ENCODE results near the gene GBA3.

The GBA3 gene

GRCh38 chr4:22712529-22712928, 19.8 kb downstream of the GBA3 start:
- no peak overlapping the region for H3K9ac ChIP-seq
- H3K4me3 ChIP-seq, result no peak overlapping the region
- no peaks in the 10 kb centered on the region for H3K4me1 ChIP-seq
- no peak overlapping the region for H3K27ac ChIP-seq
- H3K36me3 ChIP-seq, result no peaks in the 10 kb centered on the region
- H3K4me2 ChIP-seq, result no peak overlapping the region
- H4K20me1 ChIP-seq, result no peaks in the 10 kb centered on the region
- H3K9me3 ChIP-seq (replicated peaks in 1 of 11), result no peaks in the 10 kb centered on the region
- H3K27me3 ChIP-seq, result no peaks in the 10 kb centered on the region
- TF ChIP-seq Cebpa-rat (IDR thresholded peaks at IDR 0.05), result no peak

- no peak overlapping the region for H3K4me3 ChIP-seq
- no peak overlapping the region for H3K4me2 ChIP-seq
- no peaks in the 10 kb centered on the region for H3K27me3 ChIP-seq
- no peak for TF ChIP-seq Cebpa-rat (IDR thresholded peaks at IDR 0.05)
- H3K4me1 ChIP-seq, result no peaks in the 10 kb centered on the region
- H3K27ac ChIP-seq, result no peak overlapping the region
- no peaks in the 10 kb centered on the region for H4K20me1 ChIP-seq
- H3K36me3 ChIP-seq, result no peaks in the 10 kb centered on the region
- no peaks in the 10 kb centered on the region for H3K9me3 ChIP-seq (replicated peaks in 1 of 11)
- H3K9ac ChIP-seq, result no peak overlapping the region
Observed at GRCh38 chr4:22713841-22714240, 21.1 kb downstream of the GBA3 start.

- Histone ChIP-seq H3K27ac (no peak overlapping the region), H3K27me3 (no peaks in the 10 kb centered on the region), H3K4me1 (no peaks in the 10 kb centered on the region), H4K20me1 (no peaks in the 10 kb centered on the region), H3K9me3 (replicated peaks in 1 of 11) (no peaks in the 10 kb centered on the region), H3K4me3 (no peak overlapping the region), H3K4me2 (no peak overlapping the region), H3K9ac (no peak overlapping the region), H3K36me3 (no peaks in the 10 kb centered on the region)
- no peak for TF ChIP-seq Cebpa-rat (IDR thresholded peaks at IDR 0.05)
Observed at GRCh38 chr4:22719218-22719617, 26.5 kb downstream of the GBA3 start.

- no peaks in the 10 kb centered on the region for H3K4me1 ChIP-seq
- H3K27ac ChIP-seq, result no peak overlapping the region
- no peak overlapping the region for H3K4me3 ChIP-seq
- no peaks in the 10 kb centered on the region for H3K9me3 ChIP-seq (replicated peaks in 1 of 11)
- no peak overlapping the region for H3K9ac ChIP-seq
- no peaks in the 10 kb centered on the region for H4K20me1 ChIP-seq
- TF ChIP-seq Cebpa-rat (IDR thresholded peaks at IDR 0.05), result no peak
- no peaks in the 10 kb centered on the region for H3K36me3 ChIP-seq
- H3K27me3 ChIP-seq, result no peaks in the 10 kb centered on the region
- H3K4me2 ChIP-seq, result no peak overlapping the region
Observed at GRCh38 chr4:22720091-22720490, 27.4 kb downstream of the GBA3 start.

- H3K4me1 ChIP-seq, result no peaks in the 10 kb centered on the region
- no peak overlapping the region for H3K4me3 ChIP-seq
- no peaks in the 10 kb centered on the region for H4K20me1 ChIP-seq
- no peak for TF ChIP-seq Cebpa-rat (IDR thresholded peaks at IDR 0.05)
- H3K9me3 ChIP-seq (replicated peaks in 1 of 11), result no peaks in the 10 kb centered on the region
- H3K9ac ChIP-seq, result no peak overlapping the region
- H3K36me3 ChIP-seq, result no peaks in the 10 kb centered on the region
- H3K27ac ChIP-seq, result no peak overlapping the region
- no peaks in the 10 kb centered on the region for H3K27me3 ChIP-seq
- no peak overlapping the region for H3K4me2 ChIP-seq
Observed at GRCh38 chr4:22721204-22721603, 28.5 kb downstream of the GBA3 start.

GRCh38 chr4:22730021-22730420, 37.3 kb downstream of the GBA3 start:
- no peaks in the 10 kb centered on the region for H3K36me3 ChIP-seq
- no peaks in the 10 kb centered on the region for H4K20me1 ChIP-seq
- no peak overlapping the region for H3K4me2 ChIP-seq
- H3K4me3 ChIP-seq, result no peak overlapping the region
- no peaks in the 10 kb centered on the region for H3K27me3 ChIP-seq
- no peaks in the 10 kb centered on the region for H3K9me3 ChIP-seq (replicated peaks in 1 of 11)
- no peak overlapping the region for H3K9ac ChIP-seq
- TF ChIP-seq Cebpa-rat (IDR thresholded peaks at IDR 0.05), result no peak
- H3K27ac ChIP-seq, result no peak overlapping the region
- H3K4me1 ChIP-seq, result no peaks in the 10 kb centered on the region

GRCh38 chr4:22733816-22734215, 41.1 kb downstream of the GBA3 start:
- H3K9me3 ChIP-seq (replicated peaks in 1 of 11), result no peaks in the 10 kb centered on the region
- no peaks in the 10 kb centered on the region for H4K20me1 ChIP-seq
- H3K4me1 ChIP-seq, result no peaks in the 10 kb centered on the region
- H3K4me2 ChIP-seq, result no peak overlapping the region
- H3K27me3 ChIP-seq, result no peaks in the 10 kb centered on the region
- no peak overlapping the region for H3K27ac ChIP-seq
- no peak for TF ChIP-seq Cebpa-rat (IDR thresholded peaks at IDR 0.05)
- H3K4me3 ChIP-seq, result no peak overlapping the region
- no peaks in the 10 kb centered on the region for H3K36me3 ChIP-seq
- no peak overlapping the region for H3K9ac ChIP-seq

- Histone ChIP-seq H3K4me2 (no peak overlapping the region), H3K9ac (no peak overlapping the region), H3K4me3 (no peak overlapping the region), H3K9me3 (replicated peaks in 1 of 11) (no peaks in the 10 kb centered on the region), H3K27me3 (no peaks in the 10 kb centered on the region), H3K36me3 (no peaks in the 10 kb centered on the region), H4K20me1 (no peaks in the 10 kb centered on the region), H3K4me1 (no peaks in the 10 kb centered on the region), H3K27ac (no peak overlapping the region)
- no peak for TF ChIP-seq Cebpa-rat (IDR thresholded peaks at IDR 0.05)
Observed at GRCh38 chr4:22736912-22737311, 44.2 kb downstream of the GBA3 start.

GRCh38 chr4:22739968-22740367, 47.2 kb downstream of the GBA3 start:
- Histone ChIP-seq H3K4me1 (no peaks in the 10 kb centered on the region), H3K27me3 (no peaks in the 10 kb centered on the region), H3K27ac (no peak overlapping the region), H3K4me3 (no peak overlapping the region), H4K20me1 (no peaks in the 10 kb centered on the region), H3K4me2 (no peak overlapping the region), H3K36me3 (no peaks in the 10 kb centered on the region), H3K9ac (no peak overlapping the region), H3K9me3 (replicated peaks in 1 of 11) (no peaks in the 10 kb centered on the region)
- no peak for TF ChIP-seq Cebpa-rat (IDR thresholded peaks at IDR 0.05)

GRCh38 chr4:22741744-22742143, 49.0 kb downstream of the GBA3 start:
- Histone ChIP-seq H4K20me1 (no peaks in the 10 kb centered on the region), H3K4me1 (no peaks in the 10 kb centered on the region), H3K4me3 (no peak overlapping the region), H3K9me3 (replicated peaks in 1 of 11) (no peaks in the 10 kb centered on the region), H3K27me3 (no peaks in the 10 kb centered on the region), H3K27ac (no peak overlapping the region), H3K4me2 (0 out of 22 replicates have a peak overlapping the region, but pooled peaks of 1 of the 11 experiments have one; percentile 17), H3K36me3 (no peaks in the 10 kb centered on the region), H3K9ac (no peak overlapping the region)
- TF ChIP-seq Cebpa-rat (IDR thresholded peaks at IDR 0.05), result no peak

GRCh38 chr4:22743290-22743689, 50.6 kb downstream of the GBA3 start:
- H3K36me3 ChIP-seq, result no peaks in the 10 kb centered on the region
- TF ChIP-seq Cebpa-rat (IDR thresholded peaks at IDR 0.05), result no peak
- no peaks in the 10 kb centered on the region for H3K4me1 ChIP-seq
- no peak overlapping the region for H3K27ac ChIP-seq
- H4K20me1 ChIP-seq, result no peaks in the 10 kb centered on the region
- no peak overlapping the region for H3K9ac ChIP-seq
- no peak overlapping the region for H3K4me3 ChIP-seq
- H3K4me2 ChIP-seq, result no peak overlapping the region
- H3K9me3 ChIP-seq (replicated peaks in 1 of 11), result no peaks in the 10 kb centered on the region
- no peaks in the 10 kb centered on the region for H3K27me3 ChIP-seq

Measured in BLaER1 treated with 17β-estradiol and CSF1 and Interleukin-3, amounts not matched to agents 10 nM and 100 nM (cell line).